ENCODE results near the gene TFDP1. TPM values are rescaled to one million over a fixed set of nuclear protein-coding genes. Genes with fewer than 3 reads are reported as not detected.

TFDP1 gene
- total and polyA plus RNA-seq, 2 of the 4 experiments (the other 2 are of a cell fraction): 59.3 to 97.0 TPM

- no peak overlapping the region for H4K5ac ChIP-seq (ENCODE audit: low read depth, low read length)
- TF ChIP-seq RFX5 (IDR thresholded peaks at IDR 0.05; ENCODE audit: low read depth, low read length) (no peak), MAZ (IDR thresholded peaks at IDR 0.05; ENCODE audit: borderline replicate concordance, low read depth, low read length) (no peak), MXI1 (IDR thresholded peaks at IDR 0.05; ENCODE audit: borderline replicate concordance, low read depth, low read length) (no peak), SMC3 (IDR thresholded peaks at IDR 0.05; ENCODE audit: low read depth, low read length) (no peak), USF2 (IDR thresholded peaks at IDR 0.05; ENCODE audit: low read depth, low read length) (no peak), FOS (IDR thresholded peaks at IDR 0.05; ENCODE audit: low read depth, low read length) (no peak), BHLHE40 (IDR thresholded peaks at IDR 0.05; ENCODE audit: low read depth, low read length) (no peak), CTCF (conservative IDR thresholded peaks at IDR 0.05; ENCODE audit: low read depth, low read length) (no peak), NFE2L2 (IDR thresholded peaks at IDR 0.05; ENCODE audit: low read depth, low read length) (no peak), CHD1 (IDR thresholded peaks at IDR 0.05; ENCODE audit: low read depth, low read length) (no peak), POLR2A (IDR thresholded peaks at IDR 0.05; ENCODE audit: low read depth, low read length) (no peak)
- no peak overlapping the region for H2AFZ ChIP-seq (replicated peaks; ENCODE audit: low read length, poor library complexity)
- no peak overlapping the region for H2BK15ac ChIP-seq (ENCODE audit: low read depth, low read length)
- H3K9ac ChIP-seq (ENCODE audit: low read depth, low read length): no peak overlapping the region
- no peak overlapping the region for H3K27ac ChIP-seq (ENCODE audit: insufficient read depth, low read length)
- H3K4me3 ChIP-seq (ENCODE audit: insufficient read depth, low read depth, low read length): no peak overlapping the region
- ChIA-PET POLR2A (ENCODE audit: unreplicated experiment) (no interaction called here), CTCF (no interaction called here)
- H3K4me1 ChIP-seq (ENCODE audit: control insufficient read depth, insufficient read depth, low read length): peaks cover 6% of the 10 kb centered on the region
- H4K8ac ChIP-seq (ENCODE audit: low read depth in 2 of 2, low read length in 2 of 2): no peak overlapping the region
- H4K91ac ChIP-seq (ENCODE audit: insufficient read depth, low read depth, low read length): no peak overlapping the region
- in situ Hi-C loops (cut with MboI; ENCODE audit: low sequenced_read_pairs) (no loop called here), intact Hi-C loops (cut with micrococcal nuclease) (no loop called here), dilution Hi-C loops (cut with HindIII; ENCODE audit: low sequenced_read_pairs, unreplicated experiment) (no loop called here)
- H3K14ac ChIP-seq (replicated peaks; ENCODE audit: low read depth, low read length): no peak overlapping the region
- H3K18ac ChIP-seq (ENCODE audit: low read depth, low read length): no peak overlapping the region
- H2AK5ac ChIP-seq (ENCODE audit: low read depth, low read length): no peak overlapping the region
- H2BK120ac ChIP-seq (ENCODE audit: low read depth, low read length): no peak overlapping the region
- H4K20me1 ChIP-seq (ENCODE audit: insufficient read depth, low read length): peaks cover 83% of the 10 kb centered on the region
- no TSS peak for BruUV-seq (replicated peaks)
- no peak overlapping the region for H3K56ac ChIP-seq (ENCODE audit: extremely low read depth, insufficient read depth, low read length)
- no peak for DNase-seq
- peaks cover 24% of the 10 kb centered on the region for H3K9me1 ChIP-seq (ENCODE audit: insufficient read depth, low read length)
- no peaks in the 10 kb centered on the region for H3K27me3 ChIP-seq (ENCODE audit: control insufficient read depth, insufficient read depth, low read length)
- H3K4me2 ChIP-seq (ENCODE audit: low read depth, low read length): no peak overlapping the region
- H3K4ac ChIP-seq (ENCODE audit: low read depth, low read length): no peak overlapping the region
- no peak overlapping the region for H2BK5ac ChIP-seq (ENCODE audit: low read depth, low read length, poor library complexity, severe bottlenecking)
- peaks cover 38% of the 10 kb centered on the region for H3K36me3 ChIP-seq (ENCODE audit: control insufficient read depth, insufficient read depth, low read length)
- no peak overlapping the region for H2BK20ac ChIP-seq (ENCODE audit: low read depth, low read length)
- H3K23ac ChIP-seq (ENCODE audit: low read depth, low read length): no peak overlapping the region
- no peak overlapping the region for H2AK9ac ChIP-seq (replicated peaks; ENCODE audit: low read depth, low read length, poor library complexity)
- ATAC-seq (ENCODE audit: low read depth): no peak
- H3K9me3 ChIP-seq (ENCODE audit: control insufficient read depth, insufficient read depth, low read length): no peaks in the 10 kb centered on the region
- 90% methylated on average over 9 of the region's 14 CpGs; no CpG with 5 or more reads in 1 of the 2 experiments for WGBS, 2 experiments (ENCODE audit: extremely low coverage in 2 of 2, insufficient read length in 1 of 2)
- H3K79me1 ChIP-seq (ENCODE audit: low read depth in 1 of 2, low read length in 2 of 2): peaks cover 42 to 77% of the 10 kb centered on the region in 2 experiments
Measured at GRCh38 chr13:113589961-113590339, 5.4 kb downstream of the TFDP1 start.
